Nephron (organoid): ENCODE results near the gene SPDL1.

Experiments used
- H3K27ac Mint-ChIP-seq, 3 experiments: 2 replicates each; pipeline ENCODE4 v1.8.0; 2020; ENCODE audit warnings: mixed read lengths in 3 of 3, mild to moderate bottlenecking in 2 of 3, moderate library complexity in 1 of 3
- H3K27me3 Mint-ChIP-seq: 2 replicates; pipeline ENCODE4 v1.8.0; 2021; ENCODE audit warnings: low read depth, mild to moderate bottlenecking, moderate library complexity, mixed read lengths
- H3K36me3 Mint-ChIP-seq: 2 replicates; pipeline ENCODE4 v1.8.0; 2020; ENCODE audit warnings: low read depth, mixed read lengths
- H3K4me1 Mint-ChIP-seq: 2 replicates; pipeline ENCODE4 v1.8.0; 2020; ENCODE audit warnings: mixed read lengths
- H3K4me3 Mint-ChIP-seq, 3 experiments: 2 replicates each; pipeline ENCODE4 v1.8.0; 2020; ENCODE audit warnings: mild to moderate bottlenecking in 3 of 3, mixed read lengths in 3 of 3, moderate library complexity in 2 of 3
- H3K9me3 Mint-ChIP-seq: 2 replicates; pipeline ENCODE4 v1.8.0; 2020; ENCODE audit warnings: mixed read lengths
- CTCF ChIP-seq, 3 experiments: fragments of 200-600 bp; sonication (generic); IDR thresholded peaks; one replicate each; pipeline ENCODE4 v1.5.0; 2021; ENCODE audit warnings: antibody characterized with exemption in 3 of 3; ENCODE audit not compliant: unreplicated experiment in 3 of 3

Gene SPDL1

GRCh38 chr5:169550227-169550626 is 33.3 kb upstream of the SPDL1 start:
- Mint-ChIP-seq H3K4me3 (no peak overlapping the region), H3K4me1 (peaks cover 23% of the 10 kb centered on the region), H3K27me3 (peaks cover 12% of the 10 kb centered on the region), H3K9me3 (peaks cover 10% of the 10 kb centered on the region), H3K36me3 (no peaks in the 10 kb centered on the region), H3K27ac (peak overlapping the region; percentile 19 to 79 (median 52))
- no peak for TF ChIP-seq CTCF (IDR thresholded peaks at IDR 0.05; ENCODE audit: unreplicated experiment in 3 of 3)

GRCh38 chr5:169551146-169551545 is 32.4 kb upstream of the SPDL1 start:
- H3K9me3 Mint-ChIP-seq, result peaks cover 11% of the 10 kb centered on the region
- no peak overlapping the region for H3K4me3 Mint-ChIP-seq
- peaks cover 12% of the 10 kb centered on the region for H3K27me3 Mint-ChIP-seq
- H3K36me3 Mint-ChIP-seq, result no peaks in the 10 kb centered on the region
- peaks cover 23% of the 10 kb centered on the region for H3K4me1 Mint-ChIP-seq
- no peak for TF ChIP-seq CTCF (IDR thresholded peaks at IDR 0.05; ENCODE audit: unreplicated experiment in 3 of 3)
- H3K27ac Mint-ChIP-seq, result no peak overlapping the region

- peaks cover 12% of the 10 kb centered on the region for H3K27me3 Mint-ChIP-seq
- no peak overlapping the region for H3K4me3 Mint-ChIP-seq
- no peak for TF ChIP-seq CTCF (IDR thresholded peaks at IDR 0.05; ENCODE audit: unreplicated experiment in 3 of 3)
- H3K9me3 Mint-ChIP-seq, result peaks cover 16% of the 10 kb centered on the region
- no peaks in the 10 kb centered on the region for H3K36me3 Mint-ChIP-seq
- no peak overlapping the region for H3K27ac Mint-ChIP-seq
- peaks cover 23% of the 10 kb centered on the region for H3K4me1 Mint-ChIP-seq
Observed at GRCh38 chr5:169551696-169552095, 31.9 kb upstream of the SPDL1 start.

GRCh38 chr5:169554251-169554650 is 29.3 kb upstream of the SPDL1 start:
- no peak for TF ChIP-seq CTCF (IDR thresholded peaks at IDR 0.05; ENCODE audit: unreplicated experiment in 3 of 3)
- peaks cover 12% of the 10 kb centered on the region for H3K36me3 Mint-ChIP-seq

GRCh38 chr5:169557838-169558237 is 25.7 kb upstream of the SPDL1 start:
- Mint-ChIP-seq H3K27ac (no peak overlapping the region), H3K4me1 (peaks cover 21% of the 10 kb centered on the region), H3K27me3 (peaks cover 3% of the 10 kb centered on the region), H3K9me3 (peaks cover 29% of the 10 kb centered on the region), H3K4me3 (no peak overlapping the region), H3K36me3 (peaks cover 12% of the 10 kb centered on the region)
- TF ChIP-seq CTCF (IDR thresholded peaks at IDR 0.05; ENCODE audit: unreplicated experiment in 3 of 3), result no peak

More at GRCh38 chr5:169554251-169554650, 29.3 kb upstream of the SPDL1 start:
- peaks cover 9% of the 10 kb centered on the region for H3K4me1 Mint-ChIP-seq
- no peak overlapping the region for H3K4me3 Mint-ChIP-seq
- peaks cover 9% of the 10 kb centered on the region for H3K27me3 Mint-ChIP-seq
- H3K27ac Mint-ChIP-seq, result no peak overlapping the region
- peaks cover 35% of the 10 kb centered on the region for H3K9me3 Mint-ChIP-seq

GRCh38 chr5:169561893-169562292 is 21.7 kb upstream of the SPDL1 start:
- Mint-ChIP-seq H3K4me1 (peaks cover 21% of the 10 kb centered on the region), H3K27me3 (peaks cover 4% of the 10 kb centered on the region), H3K27ac (peak overlapping the region; percentile 65 to 68 (median 65)), H3K36me3 (peaks cover 12% of the 10 kb centered on the region), H3K9me3 (peaks cover 18% of the 10 kb centered on the region), H3K4me3 (no peak overlapping the region)
- TF ChIP-seq CTCF (IDR thresholded peaks at IDR 0.05; ENCODE audit: unreplicated experiment in 3 of 3), result no peak
